Vagina (tissue), 2 donors: ENCODE measurements around the gene SLC22A3.

Experiments
- POLR2A ChIP-seq, 2 donors: fragments of 450-650 bp; IDR thresholded peaks; one replicate each; pipeline ENCODE4 v1.6.1; 2017; ENCODE audit warnings: antibody characterized with exemption in 2 of 2, mild to moderate bottlenecking in 2 of 2, moderate library complexity in 2 of 2
- POLR2AphosphoS5 ChIP-seq, 2 donors: sonication (generic); formaldehyde crosslinking; IDR thresholded peaks; one replicate each; pipeline ENCODE4 v1.9.0; 2017; ENCODE audit warnings: antibody characterized with exemption in 2 of 2, mild to moderate bottlenecking in 2 of 2, low read depth in 1 of 2; ENCODE audit not compliant: insufficient read depth in 1 of 2

- TF ChIP-seq POLR2AphosphoS5 (IDR thresholded peaks at IDR 0.05; ENCODE audit: insufficient read depth in 1 of 2, low read depth in 1 of 2) (no peak), POLR2A (IDR thresholded peaks at IDR 0.05) (no peak)
These were observed 102.7 kb downstream of the SLC22A3 start for GRCh38 chr6:160450849-160451248.
